MM.1S (cell line): ENCODE measurements around the gene YLPM1.

Experiments
- CTCF ChIP-seq: fragments of 300-600 bp; sonication (generic); IDR thresholded peaks from 2 replicates; pipeline ENCODE4 v1.5.1; 2016; ENCODE audit warnings: antibody characterized with exemption, low read length, mixed read lengths
- EZH2 ChIP-seq: fragments of 300-600 bp; sonication (generic); optimal IDR thresholded peaks from 2 replicates; pipeline ENCODE3; 2017; ENCODE audit warnings: low read depth, mild to moderate bottlenecking, antibody characterized with exemption, low read length, mixed read lengths
- EZH2phosphoT487 ChIP-seq: fragments of 300-600 bp; sonication (generic); IDR thresholded peaks from 2 replicates; pipeline ENCODE4 v1.6.1; 2018; ENCODE audit warnings: antibody characterized with exemption, low read length

DNA sequence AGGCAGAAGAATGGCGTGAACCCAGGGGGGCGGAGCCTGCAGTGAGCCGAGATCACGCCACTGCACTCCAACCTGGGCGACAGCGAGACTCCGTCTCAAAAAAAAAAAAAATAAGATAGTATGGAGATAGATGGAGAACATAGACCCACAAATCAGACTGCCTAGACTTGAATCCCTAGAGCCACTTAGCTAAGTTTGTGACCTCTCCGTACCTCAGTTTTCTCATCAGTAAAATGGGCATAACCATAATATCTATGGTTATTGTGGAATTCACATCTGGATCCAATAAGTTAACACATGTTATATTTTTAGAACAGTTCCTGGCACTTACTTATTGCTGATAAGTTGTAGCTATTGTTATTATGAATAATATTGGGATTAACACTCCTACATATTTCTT, 105.6 kb downstream of the YLPM1 start:
- TF ChIP-seq CTCF (no peak), EZH2 (no peak), EZH2phosphoT487 (no peak)
